Muscle of leg (tissue), 11 donors: ENCODE data around the gene TRIM27. TPM values are rescaled to one million over a fixed set of nuclear protein-coding genes. Genes with fewer than 3 reads are reported as not detected.
"Not testable (repeated sequence)": the region's sequence is repeated elsewhere in the genome, so short reads cannot be mapped to it uniquely, and the experiment has no call there.

Experiments used
- DNase-seq: peaks from one replicate; pipeline ENCODE4 v3.0.0; 2013
- H3K27ac ChIP-seq: one replicate; pipeline ENCODE4 v1.5.1; 2013; ENCODE audit warnings: mild to moderate bottlenecking, low read length, control low read depth
- H3K27me3 ChIP-seq: one replicate; pipeline ENCODE4 v1.6.1; 2013; ENCODE audit warnings: low read length; ENCODE audit not compliant: control insufficient read depth, insufficient read depth
- H3K36me3 ChIP-seq: one replicate; pipeline ENCODE4 v1.6.1; 2013; ENCODE audit warnings: low read length; ENCODE audit not compliant: control insufficient read depth, insufficient read depth
- H3K4me1 ChIP-seq: one replicate; pipeline ENCODE4 v1.6.1; 2013; ENCODE audit warnings: low read length; ENCODE audit not compliant: control insufficient read depth, insufficient read depth
- H3K4me3 ChIP-seq: one replicate; pipeline ENCODE4 v1.5.1; 2013; ENCODE audit warnings: low read length, control low read depth
- H3K9me3 ChIP-seq: replicated peaks from 2 replicates; pipeline ENCODE4 v1.6.1; 2013; ENCODE audit warnings: low read depth, low read length; ENCODE audit not compliant: control insufficient read depth
- WGBS: methylation state at CpG from one replicate; pipeline ENCODE4 v1.1.5; 2013; ENCODE audit warnings: missing lambda C conversion rate; ENCODE audit not compliant: insufficient coverage; 5-methylcytosine and 5-hydroxymethylcytosine counted together
- polyA plus RNA-seq, 8 donors: library from polyadenylated mRNA; unstranded; fragments of 120-200 nt; gene quantifications; one replicate each; pipeline versions ENCODE4 v1.2.1 to v1.2.3, GENCODE V29; 2013; ENCODE audit warnings: inconsistent platforms in 1 of 8, low replicate concordance in 1 of 8; ENCODE audit not compliant: insufficient read length in 8 of 8, insufficient read depth in 1 of 8
- total RNA-seq: library from RNA; stranded (reverse); fragments of 120-200 nt; gene quantifications from one replicate; pipeline ENCODE4 v1.2.4, GENCODE V29; 2013

The TRIM27 gene
- total and polyA plus RNA-seq, 9 donors = 39.6 to 52.3 (median 45.8) TPM

DNA sequence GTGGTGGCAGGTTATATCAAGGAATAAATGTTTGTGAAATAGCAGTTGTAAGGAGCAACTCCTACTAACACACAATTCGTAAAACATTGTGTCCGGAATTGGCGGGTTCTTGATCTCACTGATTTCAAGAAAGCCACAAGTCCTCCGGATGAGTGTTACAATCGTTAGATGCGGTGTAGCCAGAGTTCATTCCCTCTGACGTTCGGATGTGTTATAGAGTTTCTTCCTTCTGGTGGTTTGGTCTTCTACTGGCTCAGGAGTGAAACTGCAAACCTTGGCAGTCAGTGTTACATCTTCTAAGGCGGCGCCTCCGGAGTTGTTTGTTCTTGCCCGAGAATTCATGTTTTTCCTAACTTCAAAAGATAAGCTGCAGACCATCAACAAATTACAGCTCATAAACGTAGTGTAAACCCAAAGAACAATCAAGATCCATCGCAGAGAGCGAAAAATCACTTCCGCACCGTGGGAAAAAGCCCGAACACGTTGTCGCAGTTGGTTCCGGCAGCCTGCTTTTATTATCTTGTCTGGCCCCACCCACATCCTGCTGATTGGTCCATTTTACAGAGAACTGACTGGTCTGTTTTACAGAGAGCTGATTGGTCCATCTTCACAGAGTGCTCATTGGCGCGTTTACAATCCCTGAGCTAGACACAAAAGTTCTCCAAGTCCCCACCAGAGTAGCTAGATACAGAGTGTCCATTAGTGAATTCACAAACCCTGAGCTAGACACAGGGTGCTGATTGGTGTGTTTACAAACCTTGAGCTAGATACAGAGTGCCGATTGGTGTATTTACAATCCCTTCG lies 58.2 kb downstream of the TRIM27 start:
- WGBS = 88% methylated on average over 20 of the region's 25 CpGs
- H3K36me3 ChIP-seq = no peaks in the 10 kb centered on the region
- peak; percentile 64 for DNase-seq
- H3K27ac ChIP-seq = no peak overlapping the region
- no peak overlapping the region for H3K4me3 ChIP-seq
- peaks cover 6% of the 10 kb centered on the region for H3K9me3 ChIP-seq
- H3K27me3 ChIP-seq = peaks cover 11% of the 10 kb centered on the region
- peaks cover 11% of the 10 kb centered on the region for H3K4me1 ChIP-seq

DNA sequence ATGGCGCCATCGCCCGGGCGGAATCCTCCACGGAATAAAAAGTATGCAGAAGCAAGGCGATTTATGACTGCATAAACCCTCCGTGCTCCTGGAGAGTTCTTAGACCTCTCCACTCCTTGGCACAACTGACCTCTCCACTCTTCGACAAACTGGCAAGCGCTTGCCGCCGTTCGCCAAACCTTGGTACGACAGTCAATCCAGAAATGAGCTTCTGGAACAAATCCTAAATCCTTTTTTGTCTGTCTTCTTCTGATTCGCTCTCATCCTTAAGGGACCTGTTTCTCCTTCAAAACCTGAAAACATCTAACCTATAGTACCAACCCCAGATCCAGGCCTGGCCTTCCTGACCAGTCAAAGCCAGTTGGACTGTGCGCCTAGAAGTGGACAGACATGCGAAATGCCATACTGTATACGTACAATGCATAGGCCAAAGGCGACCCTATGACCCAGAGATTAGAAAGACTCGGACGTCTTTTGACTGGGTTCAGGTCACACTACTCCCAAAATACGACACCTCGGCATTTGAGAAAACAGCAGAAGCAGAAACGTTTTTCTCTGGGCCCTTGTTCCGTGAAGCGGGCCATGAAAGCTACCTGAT lies 59.4 kb downstream of the TRIM27 start:
- H3K36me3 ChIP-seq = no peaks in the 10 kb centered on the region
- 28% methylated on average over 24 of the region's 25 CpGs for WGBS
- peaks cover 11% of the 10 kb centered on the region for H3K27me3 ChIP-seq
- H3K4me3 ChIP-seq = peak overlapping the region; percentile 91
- H3K9me3 ChIP-seq = peaks cover 6% of the 10 kb centered on the region
- peaks cover 11% of the 10 kb centered on the region for H3K4me1 ChIP-seq
- DNase-seq = no peak
- H3K27ac ChIP-seq = peak overlapping the region; percentile 90

- no peaks in the 10 kb centered on the region for H3K36me3 ChIP-seq
- peak; percentile 94 for DNase-seq
- H3K27ac ChIP-seq = peak overlapping the region; percentile 90
- peaks cover 6% of the 10 kb centered on the region for H3K9me3 ChIP-seq
- under 1% methylated on average over 35 of the region's 47 CpGs for WGBS
- H3K4me3 ChIP-seq = peak overlapping the region; percentile 91
- peaks cover 11% of the 10 kb centered on the region for H3K4me1 ChIP-seq
- peaks cover 11% of the 10 kb centered on the region for H3K27me3 ChIP-seq
These were observed 60.0 kb downstream of the TRIM27 start for GRCh38 chr6:28863604-28864325.

DNA sequence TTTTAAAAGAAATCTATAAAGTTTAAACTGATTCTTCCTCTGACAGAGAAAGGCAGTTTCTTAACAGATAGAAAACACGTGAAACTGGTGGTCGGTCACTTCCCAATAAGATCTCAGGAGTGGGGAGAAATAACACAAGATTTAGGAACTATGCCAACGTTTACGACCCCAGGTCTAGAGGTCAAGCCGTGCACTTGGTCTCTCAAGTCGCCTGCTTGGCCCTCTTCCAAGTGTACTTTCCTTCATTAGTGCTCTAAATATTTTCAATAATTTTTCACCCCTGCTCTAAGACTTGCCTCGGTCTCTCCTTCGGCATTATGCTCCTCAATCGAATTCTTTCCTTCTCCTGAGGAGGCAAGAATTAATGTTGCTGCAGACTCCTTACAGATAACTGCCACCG lies 61.7 kb downstream of the TRIM27 start:
- H3K27ac ChIP-seq = no peak overlapping the region
- no peaks in the 10 kb centered on the region for H3K36me3 ChIP-seq
- WGBS = 56% methylated on average over 4 of the region's 10 CpGs
- DNase-seq = no peak
- peaks cover 10% of the 10 kb centered on the region for H3K4me1 ChIP-seq
- peaks cover 6% of the 10 kb centered on the region for H3K9me3 ChIP-seq
- H3K27me3 ChIP-seq = peaks cover 11% of the 10 kb centered on the region
- no peak overlapping the region for H3K4me3 ChIP-seq

GRCh38 chr6:28861339-28861738 lies 62.4 kb downstream of the TRIM27 start:
- WGBS = 91% methylated on average over 22 of the region's 22 CpGs
- peaks cover 9% of the 10 kb centered on the region for H3K4me1 ChIP-seq
- H3K4me3 ChIP-seq = no peak overlapping the region
- H3K27ac ChIP-seq = no peak overlapping the region
- no peaks in the 10 kb centered on the region for H3K36me3 ChIP-seq
- peaks cover 6% of the 10 kb centered on the region for H3K9me3 ChIP-seq
- H3K27me3 ChIP-seq = peaks cover 11% of the 10 kb centered on the region
- DNase-seq = no peak

- 40% methylated on average over 2 of the region's 6 CpGs for WGBS
- no peaks in the 10 kb centered on the region for H3K36me3 ChIP-seq
- H3K4me3 ChIP-seq = no peak overlapping the region
- H3K27ac ChIP-seq = no peak overlapping the region
- peaks cover 2% of the 10 kb centered on the region for H3K9me3 ChIP-seq
- DNase-seq = no peak
- peaks cover 11% of the 10 kb centered on the region for H3K27me3 ChIP-seq
- H3K4me1 ChIP-seq = peaks cover 9% of the 10 kb centered on the region
These were observed 63.2 kb downstream of the TRIM27 start for GRCh38 chr6:28860581-28860980.

DNA sequence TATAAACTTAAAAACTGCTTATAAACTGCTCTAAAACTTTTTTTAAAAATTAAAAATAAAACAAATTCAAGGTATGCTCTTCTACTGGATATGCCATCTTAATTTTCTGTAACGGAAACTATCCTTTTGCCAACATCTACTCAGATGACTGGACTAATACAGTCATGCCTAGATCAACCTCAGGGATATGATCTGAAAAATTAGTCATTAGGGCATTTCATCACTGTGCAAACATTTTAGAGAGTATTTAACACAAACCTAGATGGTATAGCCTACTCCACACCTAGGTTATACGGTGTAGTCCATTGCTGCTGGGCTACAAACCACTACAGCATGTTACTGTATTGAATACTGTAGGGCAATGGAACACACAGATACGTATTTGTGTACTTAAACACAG lies 64.8 kb downstream of the TRIM27 start:
- Histone ChIP-seq H3K4me1 (peaks cover 3% of the 10 kb centered on the region), H3K9me3 (no peaks in the 10 kb centered on the region), H3K4me3 (no peak overlapping the region), H3K27me3 (peaks cover 11% of the 10 kb centered on the region), H3K36me3 (no peaks in the 10 kb centered on the region), H3K27ac (no peak overlapping the region)
- whole genome bisulfite sequencing = no CpG with 5 or more reads among the region's 3 CpGs
- DNase-seq = no peak

DNA sequence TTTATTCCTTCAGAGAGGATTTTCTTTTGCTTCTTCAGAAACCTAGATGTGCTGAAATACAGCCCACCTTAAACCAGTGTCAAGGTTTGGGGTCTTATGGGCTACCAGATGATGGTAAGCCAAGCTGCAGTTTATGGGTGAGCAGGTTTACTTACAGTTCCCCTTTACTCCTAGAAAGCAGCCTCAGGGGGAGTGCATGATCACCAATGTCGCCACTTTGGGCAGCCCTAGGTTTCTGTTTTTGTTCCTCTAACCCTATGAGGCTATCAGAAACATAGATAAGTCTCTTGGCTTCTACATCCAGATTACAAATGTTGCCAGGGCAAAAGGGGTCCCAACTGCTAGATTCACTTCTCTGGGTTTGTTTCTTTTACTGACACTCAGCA lies 67.2 kb downstream of the TRIM27 start:
- WGBS = no CpG with 5 or more reads among the region's 1 CpG

GRCh38 chr6:28854405-28854804 lies 69.4 kb downstream of the TRIM27 start:
- not testable (repeated sequence) for H3K27me3 ChIP-seq, H3K4me3 ChIP-seq, H3K9me3 ChIP-seq, H3K4me1 ChIP-seq, H3K36me3 ChIP-seq, DNase-seq, H3K27ac ChIP-seq
- no CpG with 5 or more reads among the region's 2 CpGs for WGBS

More for the DNA sequence above, 67.2 kb downstream of the TRIM27 start:
- no peaks in the 10 kb centered on the region for H3K9me3 ChIP-seq
- no peaks in the 10 kb centered on the region for H3K36me3 ChIP-seq
- no peak overlapping the region for H3K27ac ChIP-seq
- no peak overlapping the region for H3K4me3 ChIP-seq
- no peak for DNase-seq
- no peaks in the 10 kb centered on the region for H3K4me1 ChIP-seq
- peaks cover 9% of the 10 kb centered on the region for H3K27me3 ChIP-seq
